HEK293 (cell line): ENCODE measurements around the gene EYS.

Experiments used
- BCL11A ChIP-seq: fragments of 450-650 bp; formaldehyde crosslinking; IDR thresholded peaks from 2 replicates; pipeline ENCODE4 v1.5.1; 2016; ENCODE audit warnings: low read depth, missing biosample characterization, missing genetic modification characterization
- TCF7L2 ChIP-seq: IDR thresholded peaks from 2 replicates; pipeline ENCODE4 v1.6.1; 2011; ENCODE audit warnings: low read depth, mild to moderate bottlenecking, inconsistent platforms, low read length, moderate library complexity, borderline replicate concordance
- ZBTB8A ChIP-seq: fragments of 450-650 bp; formaldehyde crosslinking; IDR thresholded peaks from 2 replicates; pipeline ENCODE4 v1.5.1; 2016; ENCODE audit warnings: missing biosample characterization, missing genetic modification characterization
- ZNF302 ChIP-seq: fragments of 450-650 bp; formaldehyde crosslinking; IDR thresholded peaks from 2 replicates; pipeline ENCODE4 v1.5.1; 2016; ENCODE audit warnings: missing biosample characterization, missing genetic modification characterization, low read depth
- ZNF544 ChIP-seq: fragments of 450-650 bp; formaldehyde crosslinking; IDR thresholded peaks from 2 replicates; pipeline ENCODE4 v1.5.0; 2017; ENCODE audit warnings: missing biosample characterization, missing genetic modification characterization
- ZNF76 ChIP-seq: fragments of 450-650 bp; formaldehyde crosslinking; IDR thresholded peaks from 2 replicates; pipeline ENCODE4; 2016; ENCODE audit warnings: low read depth, missing biosample characterization, missing genetic modification characterization, borderline replicate concordance
- ZNF830 ChIP-seq: fragments of 450-650 bp; IDR thresholded peaks from 2 replicates; pipeline ENCODE4 v1.5.0; 2018; ENCODE audit warnings: missing biosample characterization, missing genetic modification characterization, low read depth, mild to moderate bottlenecking, moderate library complexity
- TF ChIP-seq, protein P1 (sequence below): fragments of 450-650 bp; formaldehyde crosslinking; IDR thresholded peaks from 2 replicates; pipeline ENCODE4 v1.5.1; 2016; ENCODE audit warnings: missing biosample characterization, missing genetic modification characterization
- TF ChIP-seq, protein P2 (sequence below): fragments of 450-650 bp; formaldehyde crosslinking; IDR thresholded peaks from 2 replicates; pipeline ENCODE4 v1.5.1; 2016; ENCODE audit warnings: missing biosample characterization, missing genetic modification characterization

DNA sequence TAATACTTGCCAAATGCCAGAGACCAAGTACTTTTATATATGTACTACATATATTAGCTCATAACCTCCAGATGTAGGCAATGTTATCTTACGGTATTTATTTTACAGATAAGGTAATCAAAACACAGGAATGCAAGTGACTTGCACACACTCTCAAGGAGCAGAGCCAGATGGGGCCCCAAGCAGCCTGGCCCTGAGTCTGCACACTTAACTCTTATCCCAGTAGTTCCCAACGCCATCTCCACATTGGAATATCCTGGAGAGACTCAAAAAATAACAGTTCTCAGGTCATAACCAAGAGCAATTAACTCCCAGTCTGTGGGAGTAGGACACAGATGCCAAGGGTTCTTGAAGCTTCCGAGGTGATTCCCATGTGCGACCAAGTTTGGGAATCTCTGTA lies 1672.7 kb downstream of the EYS start:
- TF ChIP-seq ZNF830 (tag by site-specific recombination) (no peak), ZNF76 (tag by site-specific recombination) (no peak), BCL11A (tag by site-specific recombination) (no peak), ZBTB8A (tag by site-specific recombination) (no peak), TCF7L2 (no peak), ZNF302 (tag by site-specific recombination) (no peak), ZNF544 (tag by site-specific recombination) (no peak)
- TF ChIP-seq, protein P1, sequence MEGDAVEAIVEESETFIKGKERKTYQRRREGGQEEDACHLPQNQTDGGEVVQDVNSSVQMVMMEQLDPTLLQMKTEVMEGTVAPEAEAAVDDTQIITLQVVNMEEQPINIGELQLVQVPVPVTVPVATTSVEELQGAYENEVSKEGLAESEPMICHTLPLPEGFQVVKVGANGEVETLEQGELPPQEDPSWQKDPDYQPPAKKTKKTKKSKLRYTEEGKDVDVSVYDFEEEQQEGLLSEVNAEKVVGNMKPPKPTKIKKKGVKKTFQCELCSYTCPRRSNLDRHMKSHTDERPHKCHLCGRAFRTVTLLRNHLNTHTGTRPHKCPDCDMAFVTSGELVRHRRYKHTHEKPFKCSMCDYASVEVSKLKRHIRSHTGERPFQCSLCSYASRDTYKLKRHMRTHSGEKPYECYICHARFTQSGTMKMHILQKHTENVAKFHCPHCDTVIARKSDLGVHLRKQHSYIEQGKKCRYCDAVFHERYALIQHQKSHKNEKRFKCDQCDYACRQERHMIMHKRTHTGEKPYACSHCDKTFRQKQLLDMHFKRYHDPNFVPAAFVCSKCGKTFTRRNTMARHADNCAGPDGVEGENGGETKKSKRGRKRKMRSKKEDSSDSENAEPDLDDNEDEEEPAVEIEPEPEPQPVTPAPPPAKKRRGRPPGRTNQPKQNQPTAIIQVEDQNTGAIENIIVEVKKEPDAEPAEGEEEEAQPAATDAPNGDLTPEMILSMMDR (tag by site-specific recombination) = no peak
- TF ChIP-seq, protein P2, sequence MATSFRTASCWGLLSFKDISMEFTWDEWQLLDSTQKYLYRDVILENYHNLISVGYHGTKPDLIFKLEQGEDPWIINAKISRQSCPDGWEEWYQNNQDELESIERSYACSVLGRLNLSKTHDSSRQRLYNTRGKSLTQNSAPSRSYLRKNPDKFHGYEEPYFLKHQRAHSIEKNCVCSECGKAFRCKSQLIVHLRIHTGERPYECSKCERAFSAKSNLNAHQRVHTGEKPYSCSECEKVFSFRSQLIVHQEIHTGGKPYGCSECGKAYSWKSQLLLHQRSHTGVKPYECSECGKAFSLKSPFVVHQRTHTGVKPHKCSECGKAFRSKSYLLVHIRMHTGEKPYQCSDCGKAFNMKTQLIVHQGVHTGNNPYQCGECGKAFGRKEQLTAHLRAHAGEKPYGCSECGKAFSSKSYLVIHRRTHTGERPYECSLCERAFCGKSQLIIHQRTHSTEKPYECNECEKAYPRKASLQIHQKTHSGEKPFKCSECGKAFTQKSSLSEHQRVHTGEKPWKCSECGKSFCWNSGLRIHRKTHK = no peak
